Ovary (tissue), 9 donors: ENCODE measurements around the gene CSNK2A1. TPM values are rescaled to one million over a fixed set of nuclear protein-coding genes. Genes with fewer than 3 reads are reported as not detected.

ENCODE experiments used
- DNase-seq, 5 donors: peaks; one replicate each; pipeline ENCODE4 v3.0.0-alpha.2; 2019 to 2020
- H3K27ac ChIP-seq, 2 donors: fragments of 200-600 bp; one replicate each; pipeline versions ENCODE4 v1.5.1 to v1.8.0; 2019 to 2022
- H3K27me3 ChIP-seq: fragments of 200-600 bp; one replicate; pipeline ENCODE4 v1.8.0; 2022
- H3K36me3 ChIP-seq: fragments of 200-600 bp; sonication (generic); one replicate; pipeline ENCODE4 v1.5.1; 2019
- H3K4me1 ChIP-seq: one replicate; pipeline ENCODE4 v1.8.1; 2013; ENCODE audit warnings: mild to moderate bottlenecking, moderate library complexity; ENCODE audit not compliant: insufficient read depth
- H3K4me3 ChIP-seq: fragments of 200-600 bp; sonication (generic); one replicate; pipeline ENCODE4 v1.5.1; 2017
- H3K9me3 ChIP-seq, 2 donors: fragments of 200-600 bp in 1 of 2; sonication (generic) in 1 of 2; one replicate each; pipeline versions ENCODE4 v1.5.1 to v1.8.1; 2013 to 2019; ENCODE audit warnings: mild to moderate bottlenecking in 1 of 2, moderate library complexity in 1 of 2
- EP300 ChIP-seq: sonication (generic); formaldehyde crosslinking; IDR thresholded peaks from one replicate; pipeline ENCODE4 v1.6.1; 2017; ENCODE audit warnings: antibody characterized with exemption
- POLR2A ChIP-seq: fragments of 450-650 bp; IDR thresholded peaks from one replicate; pipeline ENCODE4 v1.6.1; 2017; ENCODE audit warnings: antibody characterized with exemption, mild to moderate bottlenecking, moderate library complexity
- WGBS, 3 donors: extraction: QIAGEN DNeasy Blood & Tissue Kit in 1 of 3; methylation state at CpG; one replicate each; pipeline versions ENCODE4 v1.1.5 to v1.1.7; 2013 to 2017; 5-methylcytosine and 5-hydroxymethylcytosine counted together
- intact Hi-C, 4 donors: fragments of 100-400 bp; cut with DNase I; formaldehyde crosslinking; loops; one replicate each; pipeline versions ENCODE4 v1.11.0 to v1.15.1; 2022 to 2023
- polyA plus RNA-seq, 2 donors: library from polyadenylated mRNA; stranded (reverse); fragments of 200-250 nt in 1 of 2; fragments of 350-450 nt in 1 of 2; fragmentation: Illumina TruSeq in 1 of 2; extraction: RNeasy Lipid Tissue Mini Kit (QIAGEN cat#74804) in 1 of 2; gene quantifications; one replicate each; pipeline ENCODE4 v1.2.3, GENCODE V29; 2013 to 2014
- total RNA-seq, 7 donors: library from RNA; depleted of rRNA in 2 of 7; stranded (reverse); fragments of >200 nt in 2 of 7; fragmentation: NEBNext Ultra II Directional in 3 of 7; extraction: Animal tissue kit (Norgen Biotek cat#: 25700) in 3 of 7; gene quantifications; one replicate each; pipeline versions ENCODE4 v1.1.0 to v1.2.4, GENCODE V29; 2016 to 2023
- TF ChIP-seq, protein P1 (sequence below), 3 donors: fragments of 450-650 bp in 2 of 3; fragments of 200-600 bp in 1 of 3; IDR thresholded peaks; one replicate each; pipeline versions ENCODE4 v1.5.1 to v1.8.0; 2016 to 2022; ENCODE audit warnings: antibody characterized with exemption in 3 of 3, mild to moderate bottlenecking in 1 of 3
- donor health status: DM: no; HTN: no; CAD: no; lungs with moderate emphysema.
- donor health status: DM: no; HTN: no; CAD: no.
- donor health status: Bipolar disorder and iron deficiency.
- donor health status: DM: yes; HTN: yes; CAD: no.
- donor health status: DM: no; HTN: no; CAD: no.
- donor health status: DM: yes; HTN: yes; CAD: no.

CSNK2A1 gene
- total and polyA plus RNA-seq, 9 donors, result 35.8 to 145 (median 95.7) TPM

DNA sequence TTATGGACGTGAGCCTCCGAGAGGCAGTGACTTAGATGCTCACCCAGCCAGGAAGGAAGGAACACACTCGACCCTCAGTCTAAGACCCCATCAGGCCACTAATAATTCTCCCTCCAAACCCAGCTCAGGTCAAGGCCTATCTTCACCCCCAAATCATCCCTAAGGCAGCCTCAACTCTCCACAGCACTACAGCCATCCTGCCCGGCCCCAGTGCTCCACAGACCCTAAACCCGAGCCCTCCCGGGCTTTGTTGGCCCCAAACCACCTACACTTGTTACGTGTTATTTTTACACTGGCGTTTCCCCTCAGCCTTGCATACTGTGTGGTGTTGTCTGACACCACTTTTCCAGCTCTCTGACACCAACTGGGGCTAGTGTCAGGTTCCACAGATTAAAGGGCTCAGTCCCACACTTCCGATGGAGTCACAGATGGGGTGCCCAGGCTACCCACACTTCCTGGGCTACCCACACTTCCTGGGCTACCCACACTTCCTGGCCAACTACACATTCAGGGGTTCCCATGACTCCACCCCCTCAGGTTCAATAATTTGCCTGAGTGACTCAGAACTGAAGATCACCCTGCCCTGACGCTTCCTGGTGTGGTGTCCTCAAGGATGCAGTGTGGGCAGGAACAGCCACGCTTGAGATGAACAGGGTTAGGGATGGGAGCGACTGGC, 110.2 kb downstream of the CSNK2A1 start:
- Histone ChIP-seq H3K4me3 (no peak overlapping the region), H3K27me3 (no peaks in the 10 kb centered on the region), H3K27ac (no peak overlapping the region), H3K36me3 (no peaks in the 10 kb centered on the region), H3K4me1 (no peaks in the 10 kb centered on the region), H3K9me3 (no peaks in the 10 kb centered on the region)
- WGBS, 3 donors, result 72 to 78% (median 74%) methylated on average over 12 of the region's 12 CpGs
- intact Hi-C loops, result no loop called here
- TF ChIP-seq POLR2A (no peak), EP300 (no peak)
- TF ChIP-seq, protein P1, sequence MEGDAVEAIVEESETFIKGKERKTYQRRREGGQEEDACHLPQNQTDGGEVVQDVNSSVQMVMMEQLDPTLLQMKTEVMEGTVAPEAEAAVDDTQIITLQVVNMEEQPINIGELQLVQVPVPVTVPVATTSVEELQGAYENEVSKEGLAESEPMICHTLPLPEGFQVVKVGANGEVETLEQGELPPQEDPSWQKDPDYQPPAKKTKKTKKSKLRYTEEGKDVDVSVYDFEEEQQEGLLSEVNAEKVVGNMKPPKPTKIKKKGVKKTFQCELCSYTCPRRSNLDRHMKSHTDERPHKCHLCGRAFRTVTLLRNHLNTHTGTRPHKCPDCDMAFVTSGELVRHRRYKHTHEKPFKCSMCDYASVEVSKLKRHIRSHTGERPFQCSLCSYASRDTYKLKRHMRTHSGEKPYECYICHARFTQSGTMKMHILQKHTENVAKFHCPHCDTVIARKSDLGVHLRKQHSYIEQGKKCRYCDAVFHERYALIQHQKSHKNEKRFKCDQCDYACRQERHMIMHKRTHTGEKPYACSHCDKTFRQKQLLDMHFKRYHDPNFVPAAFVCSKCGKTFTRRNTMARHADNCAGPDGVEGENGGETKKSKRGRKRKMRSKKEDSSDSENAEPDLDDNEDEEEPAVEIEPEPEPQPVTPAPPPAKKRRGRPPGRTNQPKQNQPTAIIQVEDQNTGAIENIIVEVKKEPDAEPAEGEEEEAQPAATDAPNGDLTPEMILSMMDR (IDR thresholded peaks at IDR 0.05), result no peak
- no peak for DNase-seq

DNA sequence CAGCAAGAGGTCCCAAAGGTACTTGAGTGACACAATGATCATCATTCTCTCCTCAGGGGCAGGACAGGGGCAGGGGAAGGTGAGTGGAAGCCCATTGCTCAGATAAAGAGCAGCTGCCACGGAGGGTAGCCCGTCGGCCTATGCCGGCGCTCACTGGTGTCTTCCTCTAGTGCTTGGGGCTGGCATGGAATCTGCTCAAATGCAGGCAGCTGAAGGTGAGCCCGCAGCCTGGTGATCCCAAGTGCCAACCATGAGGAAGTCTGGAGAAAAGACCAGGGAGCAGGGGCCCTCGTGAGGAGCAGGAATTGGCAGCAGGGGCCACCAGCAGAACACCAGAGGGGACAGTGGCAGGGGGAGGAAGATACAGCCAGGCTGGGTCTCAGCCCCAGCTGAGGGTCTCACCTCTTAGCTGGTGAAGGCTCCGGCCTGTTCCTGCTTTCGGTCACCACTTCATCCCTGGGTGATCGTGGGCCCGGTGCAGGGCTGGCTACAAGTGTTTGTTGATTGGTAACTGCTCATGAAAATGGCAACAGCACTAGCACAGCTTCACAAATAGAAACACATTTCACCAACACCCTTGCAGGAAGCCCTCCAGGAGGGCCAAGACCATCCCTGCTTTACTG, 110.8 kb downstream of the CSNK2A1 start:
- no peak for DNase-seq
- Histone ChIP-seq H3K27ac (no peak overlapping the region), H3K27me3 (no peaks in the 10 kb centered on the region), H3K4me1 (no peaks in the 10 kb centered on the region), H3K4me3 (no peak overlapping the region), H3K9me3 (no peaks in the 10 kb centered on the region), H3K36me3 (no peaks in the 10 kb centered on the region)
- TF ChIP-seq, protein P1 (IDR thresholded peaks at IDR 0.05), result no peak
- TF ChIP-seq POLR2A, result no peak
- TF ChIP-seq EP300, result no peak
- intact Hi-C loops, result no loop called here
- 81 to 85% (median 81%) methylated on average over 11 of the region's 11 CpGs for WGBS, 3 donors

DNA sequence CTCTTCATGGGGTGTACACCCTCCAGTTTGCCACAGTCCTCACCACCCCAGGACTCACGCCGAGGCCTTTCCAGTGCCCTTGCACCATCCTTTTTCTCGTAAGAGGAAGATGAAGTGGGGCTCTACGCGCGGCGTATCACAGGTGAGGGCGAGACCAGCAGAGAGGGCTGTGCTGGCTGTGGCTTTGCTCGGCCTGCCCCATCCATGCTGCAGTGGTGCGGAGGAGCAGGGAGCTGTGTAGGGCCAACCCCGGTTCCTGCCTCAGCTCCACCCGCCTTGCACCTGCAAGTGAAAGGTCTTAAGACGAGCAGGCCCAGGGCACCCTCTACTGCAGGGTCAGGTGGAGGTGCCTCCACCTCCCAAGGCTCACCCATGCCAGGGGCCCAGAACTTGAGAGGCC, 111.4 kb downstream of the CSNK2A1 start:
- TF ChIP-seq EP300 (no peak), POLR2A (no peak)
- TF ChIP-seq, protein P1 (IDR thresholded peaks at IDR 0.05), result no peak
- no peaks in the 10 kb centered on the region for H3K9me3 ChIP-seq
- no peaks in the 10 kb centered on the region for H3K27me3 ChIP-seq
- WGBS, 3 donors, result 86 to 91% (median 88%) methylated on average over 13 of the region's 13 CpGs
- DNase-seq, result no peak
- H3K27ac ChIP-seq, result no peak overlapping the region
- H3K4me1 ChIP-seq, result no peaks in the 10 kb centered on the region
- H3K36me3 ChIP-seq, result no peaks in the 10 kb centered on the region
- H3K4me3 ChIP-seq, result no peak overlapping the region
- intact Hi-C loops, result no loop called here

DNA sequence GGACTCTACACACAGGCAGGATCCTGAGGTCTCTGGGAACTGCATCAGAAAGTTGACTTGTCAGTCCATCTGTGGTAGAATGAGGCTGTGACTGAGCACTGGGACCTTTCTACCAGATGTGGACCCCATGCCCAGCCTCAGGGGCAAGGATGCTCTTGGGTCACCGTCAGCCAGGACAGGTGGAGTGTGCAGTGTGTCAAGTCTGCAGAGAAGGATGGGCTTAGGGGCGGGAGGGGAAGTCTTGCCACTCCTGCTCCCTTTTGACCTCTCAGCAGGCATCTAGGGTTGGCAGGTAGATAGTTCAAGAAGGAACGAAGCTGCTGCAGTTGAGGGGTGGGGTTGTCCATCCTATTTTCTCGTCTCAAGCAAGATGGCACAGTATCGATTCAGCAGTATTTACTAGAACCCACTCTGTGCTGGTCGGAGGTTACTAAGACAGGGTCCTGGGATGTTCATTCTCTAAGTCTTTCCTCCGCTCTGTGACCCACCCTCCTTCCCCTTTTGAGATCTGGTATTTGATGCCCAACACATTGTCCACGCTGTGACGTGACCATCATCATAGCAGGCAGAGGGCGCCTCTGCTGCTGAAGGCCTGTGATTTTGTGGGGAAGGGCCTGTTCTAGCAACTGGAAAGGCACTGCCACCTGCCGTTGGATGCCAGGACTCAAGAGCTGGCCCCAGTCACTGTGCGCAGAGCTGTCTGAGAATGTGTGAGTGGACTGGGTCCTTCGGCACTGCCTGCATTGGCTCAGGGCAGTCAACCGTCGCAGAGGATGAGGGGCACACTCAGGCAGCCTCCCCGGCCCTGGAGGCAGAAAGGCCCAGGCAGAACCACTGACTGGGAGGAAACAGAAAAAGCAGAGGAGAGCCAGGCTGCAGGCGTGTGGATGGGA, 112.3 kb downstream of the CSNK2A1 start:
- peak in 1 of 5 donors; percentile 55 for DNase-seq
- Histone ChIP-seq H3K27me3 (no peaks in the 10 kb centered on the region), H3K4me3 (no peak overlapping the region), H3K36me3 (no peaks in the 10 kb centered on the region), H3K27ac (no peak overlapping the region), H3K9me3 (no peaks in the 10 kb centered on the region), H3K4me1 (no peaks in the 10 kb centered on the region)
- intact Hi-C loops, result no loop called here
- TF ChIP-seq, protein P1 (IDR thresholded peaks at IDR 0.05), result no peak
- 64 to 69% (median 66%) methylated on average over 17 of the region's 17 CpGs for WGBS, 3 donors
